ENCODE data around the gene ANKS1A.

ANKS1A gene

DNA sequence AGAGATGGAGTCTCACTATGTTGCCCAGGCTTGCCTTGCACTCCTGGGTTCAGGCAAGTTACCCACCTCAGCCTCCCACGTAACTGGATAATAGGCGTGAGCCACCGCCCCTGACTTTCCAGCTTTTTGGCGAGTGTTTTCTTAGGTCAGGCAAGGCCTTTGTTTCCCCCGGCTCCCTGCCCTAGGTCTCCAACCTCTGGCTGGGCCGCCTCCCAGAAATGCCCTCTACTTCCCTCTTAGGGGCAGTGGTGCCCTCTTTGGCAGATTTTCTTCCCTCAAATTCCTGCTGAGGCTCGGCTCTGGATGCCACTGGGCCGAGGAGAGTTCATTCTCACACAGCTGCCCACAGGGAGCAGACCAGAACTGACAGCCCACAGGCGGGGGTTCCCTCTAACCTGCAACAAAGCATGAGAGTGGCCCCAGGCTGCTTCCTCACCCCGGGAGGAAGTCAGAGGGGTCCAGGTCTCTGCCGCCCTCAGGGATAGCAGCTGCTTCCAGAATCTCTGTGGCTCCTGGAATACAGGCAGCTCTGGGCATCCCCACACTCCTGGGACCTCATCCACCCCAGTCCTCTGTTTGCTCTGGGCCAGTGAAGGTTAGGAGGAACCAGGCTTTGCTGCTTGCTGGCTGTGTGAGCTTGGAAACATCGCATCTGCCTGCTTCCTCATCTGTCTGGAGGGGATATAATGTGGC, 195.6 kb downstream of the ANKS1A start:
- Histone ChIP-seq H3K27ac (ENCODE audit: low read depth, low read length) (no peak overlapping the region), H3K4me3 (ENCODE audit: low read depth, low read length) (no peak overlapping the region), H3K27me3 (ENCODE audit: control insufficient read depth, insufficient read depth, low read length) (no peaks in the 10 kb centered on the region), H3K36me3 (ENCODE audit: control insufficient read depth, insufficient read depth, low read length) (peaks cover 78% of the 10 kb centered on the region), H3K9ac (ENCODE audit: low read length) (no peak overlapping the region), H3K4me1 (ENCODE audit: control insufficient read depth, insufficient read depth, low read length) (peaks cover 22% of the 10 kb centered on the region), H3K9me3 (ENCODE audit: control insufficient read depth, insufficient read depth, low read depth, low read length) (no peaks in the 10 kb centered on the region)

DNA sequence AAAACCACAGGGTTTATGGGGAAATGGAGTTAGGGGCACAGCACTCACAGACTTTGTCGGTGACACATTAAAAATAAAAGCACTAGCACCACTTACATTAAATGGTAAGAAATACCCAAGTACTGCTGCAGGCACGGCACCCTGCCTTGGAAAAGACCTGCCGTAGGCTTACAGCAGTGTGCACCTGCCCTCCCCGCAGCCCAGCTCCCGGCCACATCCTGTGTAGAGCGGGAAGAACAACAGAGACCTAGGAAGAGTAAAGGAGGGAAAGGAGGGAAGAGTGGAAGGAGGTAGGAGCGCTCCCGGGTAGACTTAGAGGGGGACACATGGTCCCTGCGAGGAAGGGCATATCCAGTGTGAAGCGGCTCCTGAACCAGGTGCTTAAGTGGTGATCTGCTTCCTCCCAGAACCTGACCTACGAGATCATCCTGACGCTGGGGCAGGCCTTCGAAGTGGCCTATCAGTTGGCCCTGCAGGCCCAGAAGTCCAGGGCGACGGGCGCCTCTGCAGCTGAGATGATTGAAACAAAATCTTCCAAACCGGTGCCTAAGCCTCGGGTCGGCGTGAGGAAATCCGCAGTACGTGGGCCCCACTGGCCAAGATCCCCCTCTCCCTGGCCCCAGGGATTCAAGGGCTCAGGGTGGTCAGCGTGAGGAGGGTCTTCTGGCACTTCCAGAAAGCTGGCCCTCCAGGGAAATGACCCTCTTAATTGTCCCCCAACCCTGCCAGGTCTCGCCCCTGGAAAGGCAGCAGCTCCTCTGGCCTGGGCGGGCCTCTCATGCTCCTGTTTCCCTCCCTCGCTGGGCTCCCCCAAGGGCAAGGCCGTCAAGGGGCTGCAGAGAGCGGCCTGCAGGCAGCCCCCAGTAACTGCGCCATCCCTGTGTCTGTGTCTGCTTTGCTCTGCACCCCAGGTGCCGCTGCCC, 196.6 kb downstream of the ANKS1A start:
- H3K36me3 ChIP-seq (ENCODE audit: control insufficient read depth, insufficient read depth, low read length), result peaks cover 74% of the 10 kb centered on the region
- H3K27ac ChIP-seq (ENCODE audit: low read depth, low read length), result no peak overlapping the region
- peaks cover 21% of the 10 kb centered on the region for H3K4me1 ChIP-seq (ENCODE audit: control insufficient read depth, insufficient read depth, low read length)
- no peaks in the 10 kb centered on the region for H3K9me3 ChIP-seq (ENCODE audit: control insufficient read depth, insufficient read depth, low read depth, low read length)
- H3K27me3 ChIP-seq (ENCODE audit: control insufficient read depth, insufficient read depth, low read length), result no peaks in the 10 kb centered on the region
- no peak overlapping the region for H3K9ac ChIP-seq (ENCODE audit: low read length)
- no peak overlapping the region for H3K4me3 ChIP-seq (ENCODE audit: low read depth, low read length)

DNA sequence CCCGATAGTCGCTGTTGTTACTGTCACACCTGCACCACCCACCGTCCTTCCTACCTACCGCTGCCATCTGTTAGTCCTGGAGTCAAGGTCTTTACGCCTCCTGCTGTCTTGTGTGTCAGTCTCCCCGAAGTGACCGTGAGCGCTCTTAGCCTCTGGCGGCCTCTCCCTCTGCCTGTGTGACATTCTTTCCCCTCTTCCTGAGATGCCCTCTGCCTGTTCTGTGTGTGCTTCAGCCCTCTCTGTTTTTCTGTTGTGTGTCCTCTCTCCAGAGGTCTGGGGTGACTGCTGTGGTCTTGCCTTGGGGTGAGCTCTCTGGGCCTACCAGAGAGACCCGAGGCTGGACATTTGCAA, 197.2 kb downstream of the ANKS1A start:
- no peak overlapping the region for H3K4me3 ChIP-seq (ENCODE audit: low read depth, low read length)
- H3K36me3 ChIP-seq (ENCODE audit: control insufficient read depth, insufficient read depth, low read length), result peaks cover 74% of the 10 kb centered on the region
- H3K4me1 ChIP-seq (ENCODE audit: control insufficient read depth, insufficient read depth, low read length), result peaks cover 14% of the 10 kb centered on the region
- H3K27ac ChIP-seq (ENCODE audit: low read depth, low read length), result no peak overlapping the region
- H3K27me3 ChIP-seq (ENCODE audit: control insufficient read depth, insufficient read depth, low read length), result no peaks in the 10 kb centered on the region
- H3K9ac ChIP-seq (ENCODE audit: low read length), result no peak overlapping the region
- no peaks in the 10 kb centered on the region for H3K9me3 ChIP-seq (ENCODE audit: control insufficient read depth, insufficient read depth, low read depth, low read length)

DNA sequence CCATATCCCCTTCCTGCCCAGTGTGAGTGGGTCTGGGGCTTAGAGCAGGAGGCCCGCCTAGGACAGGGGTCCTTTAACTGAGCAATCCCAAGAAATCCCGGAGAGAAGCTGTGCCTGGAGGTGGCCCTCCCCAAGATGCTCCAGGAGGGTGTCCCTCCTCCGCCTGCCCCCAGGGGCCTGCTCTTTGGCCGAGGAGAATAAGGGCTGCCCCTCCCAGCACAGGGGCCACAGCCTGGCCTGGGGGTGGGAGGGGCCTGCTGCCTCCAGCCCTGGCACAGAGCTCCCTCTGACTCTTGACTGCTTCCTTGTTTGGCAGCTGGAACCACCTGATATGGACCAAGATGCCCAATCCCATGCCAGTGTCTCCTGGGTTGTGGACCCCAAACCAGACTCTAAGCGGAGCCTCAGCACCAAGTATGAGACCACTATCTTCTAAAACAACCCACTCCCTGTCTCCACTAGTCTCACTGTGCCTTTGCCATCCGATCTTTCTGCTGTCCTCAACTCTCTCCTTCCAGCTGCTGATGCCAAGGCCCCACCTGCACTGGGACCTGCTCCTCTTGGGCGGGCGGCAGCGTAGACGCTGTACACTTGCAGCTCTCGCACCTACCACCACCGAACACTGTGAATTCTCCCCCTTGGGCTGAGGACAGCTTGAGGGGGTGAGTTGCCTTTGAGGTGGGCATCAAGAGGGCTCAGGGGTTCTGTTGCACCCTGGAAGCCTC, 197.7 kb downstream of the ANKS1A start:
- Histone ChIP-seq H3K27me3 (ENCODE audit: control insufficient read depth, insufficient read depth, low read length) (no peaks in the 10 kb centered on the region), H3K36me3 (ENCODE audit: control insufficient read depth, insufficient read depth, low read length) (peaks cover 74% of the 10 kb centered on the region), H3K27ac (ENCODE audit: low read depth, low read length) (no peak overlapping the region), H3K9ac (ENCODE audit: low read length) (no peak overlapping the region), H3K9me3 (ENCODE audit: control insufficient read depth, insufficient read depth, low read depth, low read length) (no peaks in the 10 kb centered on the region), H3K4me3 (ENCODE audit: low read depth, low read length) (no peak overlapping the region), H3K4me1 (ENCODE audit: control insufficient read depth, insufficient read depth, low read length) (peaks cover 9% of the 10 kb centered on the region)

DNA sequence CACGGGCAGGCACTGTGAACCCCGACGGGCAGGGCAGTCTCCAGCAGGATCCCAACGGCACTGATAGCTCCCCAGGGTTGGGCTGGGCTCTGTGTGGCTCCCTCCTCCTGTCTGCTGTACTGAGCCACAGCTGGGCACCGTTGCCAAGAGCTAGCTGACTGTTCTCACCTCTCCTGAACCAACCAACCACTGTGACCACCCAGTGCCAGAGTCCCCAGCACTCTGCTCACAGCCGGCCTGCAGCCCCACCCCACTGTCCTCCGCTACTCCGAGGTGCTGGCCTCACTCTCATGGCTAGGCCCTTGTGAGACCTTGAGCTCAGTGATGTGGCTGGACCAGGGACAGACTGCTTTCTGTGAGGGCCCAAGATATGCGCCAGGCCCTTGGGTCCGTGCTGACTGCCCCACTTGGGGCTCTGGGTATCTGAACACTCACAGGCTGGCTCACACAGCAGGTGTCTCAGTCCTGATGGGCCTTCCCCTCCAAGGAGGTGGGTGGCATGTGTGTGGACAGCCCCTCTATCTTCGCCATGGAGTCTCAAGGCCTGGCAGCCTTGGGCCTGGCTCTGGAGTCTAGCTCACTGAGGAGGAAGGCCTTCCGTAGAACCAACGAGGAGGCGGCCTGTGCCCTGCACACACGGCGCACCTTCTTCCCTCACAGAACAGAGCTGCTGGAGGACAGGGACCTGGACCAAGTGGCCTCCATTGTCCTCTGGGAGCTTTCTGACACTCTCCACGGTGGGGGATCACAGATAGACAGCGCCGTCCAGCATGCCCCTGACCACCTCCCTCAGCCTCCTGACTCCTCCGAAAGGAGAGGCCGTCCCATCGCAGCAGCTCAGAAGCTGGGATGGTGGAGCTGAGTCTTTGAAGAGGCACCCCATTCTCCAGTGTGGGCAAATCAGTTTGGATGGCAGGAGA, 198.6 kb downstream of the ANKS1A start:
- Histone ChIP-seq H3K9ac (ENCODE audit: low read length) (no peak overlapping the region), H3K27me3 (ENCODE audit: control insufficient read depth, insufficient read depth, low read length) (no peaks in the 10 kb centered on the region), H3K4me1 (ENCODE audit: control insufficient read depth, insufficient read depth, low read length) (peaks cover under 1% of the 10 kb centered on the region), H3K36me3 (ENCODE audit: control insufficient read depth, insufficient read depth, low read length) (peaks cover 71% of the 10 kb centered on the region), H3K4me3 (ENCODE audit: low read depth, low read length) (no peak overlapping the region), H3K9me3 (ENCODE audit: control insufficient read depth, insufficient read depth, low read depth, low read length) (no peaks in the 10 kb centered on the region), H3K27ac (ENCODE audit: low read depth, low read length) (no peak overlapping the region)

DNA sequence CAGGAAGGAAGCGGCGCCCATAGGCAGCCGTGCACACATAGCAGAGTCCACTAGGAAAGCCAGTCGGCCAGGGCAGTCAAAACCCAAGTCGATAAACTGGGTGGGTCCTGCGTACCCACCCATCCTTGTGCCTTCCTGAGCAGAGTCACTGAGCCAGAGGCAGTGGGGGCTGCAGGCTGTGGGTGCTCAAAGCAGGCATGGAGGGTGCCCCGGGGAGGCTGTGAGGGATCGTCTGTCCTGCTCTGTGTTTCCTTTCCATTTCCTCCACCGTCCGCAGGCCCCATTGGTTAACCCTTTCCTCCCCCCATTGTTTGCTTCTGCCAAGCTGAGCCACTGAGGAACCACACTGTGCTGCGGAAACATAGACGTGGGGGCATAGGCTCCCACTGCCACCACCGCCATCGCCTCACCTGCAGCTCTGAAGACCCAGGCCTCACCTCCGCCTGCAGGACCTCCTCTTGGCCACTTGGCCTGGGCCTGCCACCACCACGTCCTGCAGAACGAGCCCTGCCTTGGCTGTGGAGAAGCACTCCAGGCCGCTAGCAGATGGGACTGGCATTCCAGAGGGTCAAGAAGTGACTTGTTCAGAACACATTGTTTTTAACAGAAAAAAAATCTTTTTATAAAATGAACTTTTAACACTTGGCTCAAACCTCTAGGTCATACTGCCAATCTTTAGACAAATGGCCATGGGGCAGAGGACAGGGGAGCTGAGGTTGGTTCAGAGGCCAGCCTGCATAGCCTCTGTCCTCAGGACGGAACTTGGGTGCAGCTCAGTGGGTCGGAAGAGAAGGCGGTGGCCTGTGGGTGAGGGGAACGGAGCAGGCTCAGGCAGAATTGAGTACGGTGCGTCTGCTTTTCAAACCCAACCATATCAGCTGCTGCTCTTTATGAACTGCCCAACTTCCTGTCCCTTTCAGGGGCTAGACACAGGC, 199.5 kb downstream of the ANKS1A start:
- no peaks in the 10 kb centered on the region for H3K27me3 ChIP-seq (ENCODE audit: control insufficient read depth, insufficient read depth, low read length)
- H3K27ac ChIP-seq (ENCODE audit: low read depth, low read length), result no peak overlapping the region

DNA sequence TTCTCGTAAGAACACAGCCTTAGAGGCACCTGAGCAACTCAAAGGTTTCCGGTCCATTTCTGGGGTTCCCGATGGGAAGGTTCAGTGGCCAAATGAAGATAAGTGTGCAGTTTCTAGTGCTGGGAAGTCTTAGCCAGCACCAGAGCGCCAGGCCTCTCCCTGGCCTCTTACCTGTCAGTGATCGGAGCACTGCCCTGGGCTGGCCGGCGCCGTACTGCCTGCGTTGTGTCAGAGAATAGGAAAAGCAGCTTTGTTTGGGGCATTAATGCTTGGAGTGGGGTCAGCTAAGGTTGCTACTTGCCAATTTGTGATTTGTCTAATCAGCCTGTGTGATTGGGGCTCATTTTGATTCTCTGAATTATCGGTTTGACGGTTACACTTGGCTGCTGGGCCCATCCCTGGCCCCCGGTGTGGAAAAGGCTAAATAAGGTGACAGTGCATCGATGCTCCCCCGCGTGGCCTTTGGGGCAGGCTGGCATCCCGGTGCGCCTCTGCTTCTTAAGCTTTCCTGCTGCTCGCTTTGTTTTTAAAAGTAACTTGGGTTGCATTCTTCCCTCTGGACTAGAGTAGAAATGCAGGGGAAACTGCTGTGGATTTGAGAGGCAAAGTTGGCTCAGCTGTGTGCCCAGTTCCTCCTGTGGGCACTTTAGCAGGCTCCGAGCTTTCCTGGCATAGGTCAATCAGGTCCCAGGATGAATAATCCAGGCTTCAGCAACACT, 200.3 kb downstream of the ANKS1A start:
- H3K36me3 ChIP-seq (ENCODE audit: control insufficient read depth, insufficient read depth, low read length), result peaks cover 57% of the 10 kb centered on the region
- no peak overlapping the region for H3K4me3 ChIP-seq (ENCODE audit: low read depth, low read length)
- H3K4me1 ChIP-seq (ENCODE audit: control insufficient read depth, insufficient read depth, low read length), result peaks cover 4% of the 10 kb centered on the region; the same call in 1 of the 2 replicates
- H3K27me3 ChIP-seq (ENCODE audit: control insufficient read depth, insufficient read depth, low read length), result no peaks in the 10 kb centered on the region
- H3K9me3 ChIP-seq (ENCODE audit: control insufficient read depth, insufficient read depth, low read depth, low read length), result no peaks in the 10 kb centered on the region
- no peak overlapping the region for H3K9ac ChIP-seq (ENCODE audit: low read length)
- H3K27ac ChIP-seq (ENCODE audit: low read depth, low read length), result no peak overlapping the region

More for the DNA sequence above, 199.5 kb downstream of the ANKS1A start:
- H3K9ac ChIP-seq (ENCODE audit: low read length), result no peak overlapping the region
- H3K4me3 ChIP-seq (ENCODE audit: low read depth, low read length), result no peak overlapping the region
- no peaks in the 10 kb centered on the region for H3K4me1 ChIP-seq (ENCODE audit: control insufficient read depth, insufficient read depth, low read length)
- H3K9me3 ChIP-seq (ENCODE audit: control insufficient read depth, insufficient read depth, low read depth, low read length), result no peaks in the 10 kb centered on the region
- peaks cover 61% of the 10 kb centered on the region for H3K36me3 ChIP-seq (ENCODE audit: control insufficient read depth, insufficient read depth, low read length)

DNA sequence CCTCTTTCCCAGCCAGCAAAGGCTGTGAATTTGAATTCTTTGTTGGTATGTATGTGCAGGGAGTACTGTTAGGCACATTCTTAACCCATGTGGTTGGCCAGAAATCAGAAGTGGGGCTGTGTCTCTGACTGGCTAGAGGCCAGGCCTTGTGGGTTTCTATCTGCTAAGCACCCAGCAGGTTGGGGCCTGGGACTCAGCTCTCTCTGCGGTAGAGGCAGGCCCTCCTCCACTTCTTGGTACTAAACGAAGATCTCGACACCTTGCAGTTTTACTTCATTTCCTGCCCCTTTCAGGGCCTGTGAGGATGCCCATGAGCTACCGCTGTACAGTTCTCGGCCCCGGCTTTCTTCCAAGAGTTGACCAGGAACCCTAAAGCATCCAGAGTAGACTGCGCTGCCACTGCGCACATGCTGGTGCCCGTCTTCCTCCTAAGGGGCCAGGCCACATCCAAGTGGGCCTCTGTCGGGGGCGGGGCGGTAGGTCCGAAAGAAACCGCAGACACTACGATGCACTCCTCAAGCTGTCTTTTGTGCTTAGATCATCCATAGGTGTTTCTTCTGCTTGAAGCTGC, 201.0 kb downstream of the ANKS1A start:
- Histone ChIP-seq H3K9ac (ENCODE audit: low read length) (no peak overlapping the region), H3K27ac (ENCODE audit: low read depth, low read length) (no peak overlapping the region)

DNA sequence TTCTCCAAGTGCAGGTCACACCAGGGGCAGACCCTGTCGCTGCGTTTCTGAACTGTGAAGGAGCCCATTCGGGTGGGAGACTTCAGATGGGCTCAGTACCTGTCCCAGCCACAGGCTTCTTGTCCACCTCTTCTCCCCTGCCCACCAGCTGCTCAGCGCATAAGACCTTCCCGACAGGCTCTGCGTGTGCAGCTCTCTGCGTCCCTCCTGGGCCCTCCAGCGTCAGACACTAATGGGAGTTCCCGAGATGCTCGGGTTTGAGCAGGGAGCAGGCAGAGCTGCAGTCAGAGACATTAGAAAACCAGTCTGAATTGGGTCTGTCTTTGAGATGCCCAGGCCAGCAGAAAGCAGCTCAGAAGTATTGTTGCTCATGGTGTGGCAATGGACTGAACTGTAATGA, 201.7 kb downstream of the ANKS1A start:
- peaks cover 5% of the 10 kb centered on the region for H3K4me1 ChIP-seq (ENCODE audit: control insufficient read depth, insufficient read depth, low read length)
- H3K36me3 ChIP-seq (ENCODE audit: control insufficient read depth, insufficient read depth, low read length), result peaks cover 44% of the 10 kb centered on the region
- H3K4me3 ChIP-seq (ENCODE audit: low read depth, low read length), result no peak overlapping the region
- H3K27ac ChIP-seq (ENCODE audit: low read depth, low read length), result no peak overlapping the region
- no peaks in the 10 kb centered on the region for H3K9me3 ChIP-seq (ENCODE audit: control insufficient read depth, insufficient read depth, low read depth, low read length)
- no peak overlapping the region for H3K9ac ChIP-seq (ENCODE audit: low read length)
- H3K27me3 ChIP-seq (ENCODE audit: control insufficient read depth, insufficient read depth, low read length), result no peaks in the 10 kb centered on the region

More for the DNA sequence above, 201.0 kb downstream of the ANKS1A start:
- no peak overlapping the region for H3K4me3 ChIP-seq (ENCODE audit: low read depth, low read length)
- no peaks in the 10 kb centered on the region for H3K9me3 ChIP-seq (ENCODE audit: control insufficient read depth, insufficient read depth, low read depth, low read length)
- peaks cover 4% of the 10 kb centered on the region; the same call in 1 of the 2 replicates for H3K4me1 ChIP-seq (ENCODE audit: control insufficient read depth, insufficient read depth, low read length)
- H3K27me3 ChIP-seq (ENCODE audit: control insufficient read depth, insufficient read depth, low read length), result no peaks in the 10 kb centered on the region
- peaks cover 51% of the 10 kb centered on the region for H3K36me3 ChIP-seq (ENCODE audit: control insufficient read depth, insufficient read depth, low read length)

All from HUES6 (cell line).